Activated CD4-positive, alpha-beta T cell treated with anti-CD3 and anti-CD28 coated beads for 36 hours (primary cell): Measurements from ENCODE around the gene GRM5. TPM values are rescaled to one million over a fixed set of nuclear protein-coding genes. Genes with fewer than 3 reads are reported as not detected.

ENCODE experiments used
- ATAC-seq: fragments of 200-7000 bp; cut with Tn5 transposase; one replicate; pipeline ENCODE4 v1.10.0; 2021; ENCODE audit warnings: mild to moderate bottlenecking, moderate library complexity
- CTCF ChIA-PET: fragments of 350-600 bp; sonication (Branson Sonifier 250); formaldehyde crosslinking; loops from one replicate; lab custom pipeline; 2021; ENCODE audit warnings: antibody characterized with exemption; lab: Charles Lee
- POLR2A ChIA-PET: fragments of 350-600 bp; sonication (Branson Sonifier 250); formaldehyde crosslinking; loops from one replicate; lab custom pipeline; 2021; ENCODE audit warnings: antibody characterized with exemption, inconsistent platforms; lab: Charles Lee
- DNase-seq: peaks from one replicate; pipeline ENCODE4 v3.0.0-alpha.2; 2020
- H3K27ac Mint-ChIP-seq: one replicate; pipeline ENCODE4 v1.8.0; 2021; ENCODE audit warnings: mixed read lengths
- H3K27me3 Mint-ChIP-seq: one replicate; pipeline ENCODE4 v1.8.0; 2021; ENCODE audit warnings: mixed read lengths
- H3K36me3 Mint-ChIP-seq: one replicate; pipeline ENCODE4 v1.8.0; 2021; ENCODE audit warnings: low read depth, mixed read lengths
- H3K4me1 Mint-ChIP-seq: one replicate; pipeline ENCODE4 v1.8.0; 2021; ENCODE audit warnings: mixed read lengths
- H3K4me3 Mint-ChIP-seq: one replicate; pipeline ENCODE4 v1.8.0; 2021; ENCODE audit warnings: mild to moderate bottlenecking, moderate library complexity, mixed read lengths
- H3K9me3 Mint-ChIP-seq: one replicate; pipeline ENCODE4 v1.8.0; 2021; ENCODE audit warnings: low read depth, mixed read lengths
- intact Hi-C, 2 experiments: fragments of 100-400 bp; cut with DNase I in 1 of 2; cut with micrococcal nuclease in 1 of 2; formaldehyde crosslinking; loops; one replicate each; pipeline versions ENCODE4 v1.14.2 to v1.15.1; 2022 to 2024; cut with DNase I, micrococcal nuclease
- total RNA-seq, 2 experiments: library from RNA; stranded (reverse); gene quantifications; one replicate each; pipeline ENCODE4 v1.2.3, GENCODE V29; 2021

The GRM5 gene
- total RNA-seq, 2 experiments from 2014 or later: not detected

DNA sequence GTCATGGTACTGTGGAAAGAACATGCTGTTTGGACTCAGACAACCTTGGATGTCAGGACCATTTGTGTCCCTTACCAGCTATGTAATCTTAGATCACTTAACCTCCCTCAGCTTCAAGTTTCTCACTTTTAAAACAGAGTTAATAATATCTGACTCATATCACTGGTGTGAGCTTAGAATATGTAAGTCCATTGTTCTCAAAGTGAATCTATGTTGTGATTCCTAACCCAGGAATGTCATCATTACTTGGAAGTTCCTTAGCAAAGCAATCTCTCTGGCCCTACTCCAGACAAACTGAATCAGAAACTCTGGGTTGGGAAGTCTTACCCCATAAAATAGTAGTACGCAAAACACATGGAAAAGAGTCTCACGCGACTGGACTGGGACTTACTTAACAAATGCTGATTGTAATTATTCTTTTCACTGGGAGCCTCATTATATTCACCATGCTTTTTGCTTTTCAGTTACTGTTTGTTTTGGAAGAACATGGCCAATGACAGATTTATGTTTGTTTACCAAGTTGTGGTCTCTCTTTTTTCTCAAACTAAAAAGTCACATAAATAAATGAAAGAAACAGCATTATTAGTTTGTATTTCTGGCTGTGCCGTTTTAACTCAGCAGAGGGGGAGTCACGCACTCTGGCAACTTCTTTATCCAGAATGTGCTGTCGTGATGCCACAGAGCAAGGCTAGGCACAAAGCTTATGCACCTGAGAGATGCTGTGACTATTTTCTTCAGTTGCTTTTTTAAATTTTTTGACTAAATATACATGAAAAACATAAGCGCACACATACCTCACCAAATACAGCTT, 510.6 kb downstream of the GRM5 start:
- Mint-ChIP-seq H3K36me3 (no peaks in the 10 kb centered on the region), H3K27me3 (no peaks in the 10 kb centered on the region), H3K4me3 (no peak overlapping the region), H3K9me3 (no peaks in the 10 kb centered on the region), H3K27ac (no peak overlapping the region), H3K4me1 (peaks cover 4% of the 10 kb centered on the region)
- ChIA-PET CTCF (interaction anchor here (1.0 to 1.4 kb wide), 3 partner anchors 11 to 540 kb away, joined by 3 to 4 read pairs (median 3); no protein-coding TSS in a partner anchor), POLR2A (no interaction called here)
- no peak for ATAC-seq
- DNase-seq: no peak
- intact Hi-C loops: loop anchor here in 1 of 2 experiments (10.0 kb wide), 1 partner anchor 830 kb away; no protein-coding TSS in a partner anchor

DNA sequence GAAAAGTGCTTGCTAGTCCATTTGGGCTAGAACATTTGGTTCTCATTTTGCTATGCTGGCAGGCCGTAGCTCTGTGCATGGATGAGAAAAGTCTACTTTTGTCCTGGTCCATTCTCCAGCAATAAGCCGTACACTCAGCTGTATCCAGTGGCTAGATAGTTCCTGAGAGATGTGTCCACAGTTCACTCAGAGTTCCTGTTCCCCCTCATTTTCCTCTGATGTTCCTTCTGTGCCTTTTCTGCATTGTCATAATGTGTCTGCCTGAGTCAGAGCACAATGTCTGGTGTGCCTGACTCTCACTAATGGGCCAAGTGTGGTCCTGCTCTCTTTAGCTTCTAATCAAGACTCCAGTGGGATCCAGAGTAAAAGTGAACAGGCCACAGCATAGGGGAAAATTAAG, 512.6 kb downstream of the GRM5 start:
- POLR2A ChIA-PET: no interaction called here
- peaks cover 4% of the 10 kb centered on the region for H3K4me1 Mint-ChIP-seq
- H3K36me3 Mint-ChIP-seq: no peaks in the 10 kb centered on the region
- no peak overlapping the region for H3K4me3 Mint-ChIP-seq
- CTCF ChIA-PET: interaction anchor here (0.8 to 5.6 kb wide), 13 partner anchors 9 to 540 kb away, joined by 3 to 57 read pairs (median 7); no protein-coding TSS in a partner anchor
- ATAC-seq (no peak), DNase-seq (no peak)
- no peaks in the 10 kb centered on the region for H3K9me3 Mint-ChIP-seq
- H3K27me3 Mint-ChIP-seq: no peaks in the 10 kb centered on the region
- no peak overlapping the region for H3K27ac Mint-ChIP-seq
- intact Hi-C loops: loop anchor here in 1 of 2 experiments (10.0 kb wide), 1 partner anchor 828 kb away; no protein-coding TSS in a partner anchor

DNA sequence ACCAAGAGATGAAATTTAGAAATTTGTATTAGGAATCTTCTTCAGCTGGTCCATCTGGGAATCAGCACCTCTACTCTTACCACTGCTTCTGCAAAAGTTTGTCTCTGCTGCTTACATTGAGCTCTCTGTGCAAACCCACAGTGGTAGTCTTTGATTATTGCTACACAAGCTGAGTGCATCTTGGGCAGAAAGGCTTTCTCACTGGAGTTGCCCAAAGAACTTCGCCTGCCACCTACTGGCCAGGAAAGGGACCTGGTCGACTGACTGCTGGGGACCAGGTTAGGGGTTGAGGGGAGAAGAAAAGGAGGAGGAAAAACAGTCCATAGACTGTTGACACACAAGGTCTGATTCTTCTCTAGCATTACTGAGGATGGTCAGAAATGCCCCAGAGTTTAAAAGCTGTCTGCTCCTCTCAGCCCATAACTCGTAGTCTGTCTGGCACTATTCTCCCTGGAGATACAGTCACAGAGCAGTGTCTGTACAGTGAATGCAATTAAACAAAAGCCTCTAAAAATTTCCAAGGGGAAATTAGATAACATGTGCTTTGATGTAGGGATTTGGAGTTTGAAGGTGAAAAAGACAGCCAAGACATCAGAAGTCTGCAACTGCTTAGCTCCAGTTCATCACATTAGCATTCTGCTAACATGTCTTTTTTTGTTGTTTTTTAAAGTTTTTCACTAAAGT, 513.3 kb downstream of the GRM5 start:
- Mint-ChIP-seq H3K4me1 (peaks cover 4% of the 10 kb centered on the region), H3K36me3 (no peaks in the 10 kb centered on the region), H3K4me3 (no peak overlapping the region), H3K9me3 (no peaks in the 10 kb centered on the region), H3K27ac (no peak overlapping the region), H3K27me3 (no peaks in the 10 kb centered on the region)
- DNase-seq (peak; percentile 79), ATAC-seq (peak; percentile 82)
- POLR2A ChIA-PET: no interaction called here
- CTCF ChIA-PET: interaction anchor here (0.8 to 5.6 kb wide), 34 partner anchors 8 to 1199 kb away, joined by 3 to 57 read pairs (median 4); no protein-coding TSS in a partner anchor
- intact Hi-C loops: loop anchor here in 1 of 2 experiments (1.0 to 10.0 kb wide), 2 partner anchors 536 to 828 kb away; no protein-coding TSS in a partner anchor

DNA sequence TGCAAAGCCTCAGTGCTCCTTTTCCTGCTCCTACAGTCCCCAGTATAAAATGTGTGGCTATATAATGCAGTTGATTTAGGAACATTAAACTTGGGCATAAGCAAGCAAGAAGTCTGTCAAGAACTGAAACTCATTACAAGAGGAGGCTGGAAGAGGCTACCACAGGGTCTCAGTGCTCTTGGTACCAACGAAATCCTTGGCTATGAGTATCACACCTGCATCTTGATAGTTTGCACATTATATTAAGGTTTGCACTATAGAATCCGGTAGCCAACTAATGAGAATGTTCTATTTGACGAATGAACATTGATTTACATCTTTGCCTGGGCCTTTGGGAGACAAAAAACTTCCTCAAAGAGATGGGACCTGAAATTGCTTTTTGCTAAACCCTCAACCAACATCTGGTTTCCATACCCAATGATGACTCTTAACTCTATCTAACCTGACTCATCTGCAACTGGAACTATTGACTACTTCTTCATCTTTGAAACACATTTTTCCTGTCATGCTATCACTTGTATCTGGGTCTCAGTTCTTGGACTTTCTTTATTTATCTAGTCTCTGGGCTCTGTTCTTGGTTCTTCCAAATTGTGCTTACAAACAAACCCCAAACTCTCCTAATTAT, 521.0 kb downstream of the GRM5 start:
- CTCF ChIA-PET: interaction anchor here (0.7 to 3.2 kb wide), 7 partner anchors 8 to 528 kb away, joined by 3 to 25 read pairs (median 5); no protein-coding TSS in a partner anchor
- ATAC-seq (peak; percentile 40), DNase-seq (no peak)

GRCh38 chr11:88543902-88544655, 521.7 kb downstream of the GRM5 start:
- peaks cover 12% of the 10 kb centered on the region for H3K4me1 Mint-ChIP-seq
- no peaks in the 10 kb centered on the region for H3K9me3 Mint-ChIP-seq
- CTCF ChIA-PET: interaction anchor here (0.5 to 3.2 kb wide), 11 partner anchors 8 to 1063 kb away, joined by 3 to 25 read pairs (median 3); no protein-coding TSS in a partner anchor
- POLR2A ChIA-PET: no interaction called here
- H3K27ac Mint-ChIP-seq: no peak overlapping the region
- peak; percentile 88 for DNase-seq
- intact Hi-C loops: loop anchor here (1.0 to 5.0 kb wide), 9 partner anchors 60 to 1192 kb away; no protein-coding TSS in a partner anchor
- no peaks in the 10 kb centered on the region for H3K36me3 Mint-ChIP-seq
- H3K27me3 Mint-ChIP-seq: no peaks in the 10 kb centered on the region
- no peak overlapping the region for H3K4me3 Mint-ChIP-seq
- ATAC-seq: peak; percentile 99

More for the DNA sequence above, 521.0 kb downstream of the GRM5 start:
- POLR2A ChIA-PET: no interaction called here
- Mint-ChIP-seq H3K27ac (no peak overlapping the region), H3K9me3 (no peaks in the 10 kb centered on the region), H3K4me1 (peaks cover 12% of the 10 kb centered on the region), H3K4me3 (no peak overlapping the region), H3K36me3 (no peaks in the 10 kb centered on the region), H3K27me3 (no peaks in the 10 kb centered on the region)
- intact Hi-C loops: loop anchor here (1.0 to 5.0 kb wide), 10 partner anchors 60 to 1192 kb away; no protein-coding TSS in a partner anchor

GRCh38 chr11:88541006-88541405, 524.8 kb downstream of the GRM5 start:
- Mint-ChIP-seq H3K4me3 (no peak overlapping the region), H3K27me3 (peaks cover 6% of the 10 kb centered on the region), H3K27ac (no peak overlapping the region), H3K9me3 (no peaks in the 10 kb centered on the region), H3K36me3 (no peaks in the 10 kb centered on the region), H3K4me1 (peaks cover 18% of the 10 kb centered on the region)
- ChIA-PET POLR2A (no interaction called here), CTCF (interaction anchor here (0.8 to 3.5 kb wide), 3 partner anchors 11 to 310 kb away, joined by 4 to 19 read pairs (median 15); no protein-coding TSS in a partner anchor)
- ATAC-seq: no peak
- intact Hi-C loops: loop anchor here (5.0 kb wide), 3 partner anchors 369 to 1189 kb away; no protein-coding TSS in a partner anchor
- no peak for DNase-seq

- intact Hi-C loops: loop anchor here in 1 of 2 experiments (5.0 kb wide), 2 partner anchors 201 to 356 kb away; partner anchors contain the start of gene CTSC
- Mint-ChIP-seq H3K27me3 (peaks cover 7% of the 10 kb centered on the region), H3K27ac (no peak overlapping the region), H3K36me3 (no peaks in the 10 kb centered on the region), H3K4me1 (peaks cover 21% of the 10 kb centered on the region), H3K4me3 (no peak overlapping the region), H3K9me3 (peaks cover 4% of the 10 kb centered on the region)
- no peak for ATAC-seq
- ChIA-PET POLR2A (no interaction called here), CTCF (interaction anchor here (1.6 to 3.7 kb wide), 3 partner anchors 14 to 521 kb away, joined by 5 to 21 read pairs (median 6); no protein-coding TSS in a partner anchor)
- no peak for DNase-seq
Observed at GRCh38 chr11:88538098-88538497, 527.7 kb downstream of the GRM5 start.

GRCh38 chr11:88537613-88538012, 528.2 kb downstream of the GRM5 start:
- no peak overlapping the region for H3K27ac Mint-ChIP-seq
- DNase-seq (no peak), ATAC-seq (no peak)
- ChIA-PET CTCF (interaction anchor here (1.1 to 3.7 kb wide), 5 partner anchors 15 to 521 kb away, joined by 3 to 21 read pairs (median 5); no protein-coding TSS in a partner anchor), POLR2A (interaction anchor here (0.6 kb wide), 1 partner anchor 202 kb away, joined by 5 read pairs; no protein-coding TSS in a partner anchor)
- H3K9me3 Mint-ChIP-seq: peaks cover 4% of the 10 kb centered on the region
- intact Hi-C loops: loop anchor here (2.0 to 5.0 kb wide), 4 partner anchors 117 to 355 kb away; partner anchors contain the start of gene CTSC (in 2 of the 2)
- H3K4me1 Mint-ChIP-seq: peaks cover 21% of the 10 kb centered on the region
- H3K36me3 Mint-ChIP-seq: no peaks in the 10 kb centered on the region
- no peak overlapping the region for H3K4me3 Mint-ChIP-seq
- peaks cover 9% of the 10 kb centered on the region for H3K27me3 Mint-ChIP-seq

DNA sequence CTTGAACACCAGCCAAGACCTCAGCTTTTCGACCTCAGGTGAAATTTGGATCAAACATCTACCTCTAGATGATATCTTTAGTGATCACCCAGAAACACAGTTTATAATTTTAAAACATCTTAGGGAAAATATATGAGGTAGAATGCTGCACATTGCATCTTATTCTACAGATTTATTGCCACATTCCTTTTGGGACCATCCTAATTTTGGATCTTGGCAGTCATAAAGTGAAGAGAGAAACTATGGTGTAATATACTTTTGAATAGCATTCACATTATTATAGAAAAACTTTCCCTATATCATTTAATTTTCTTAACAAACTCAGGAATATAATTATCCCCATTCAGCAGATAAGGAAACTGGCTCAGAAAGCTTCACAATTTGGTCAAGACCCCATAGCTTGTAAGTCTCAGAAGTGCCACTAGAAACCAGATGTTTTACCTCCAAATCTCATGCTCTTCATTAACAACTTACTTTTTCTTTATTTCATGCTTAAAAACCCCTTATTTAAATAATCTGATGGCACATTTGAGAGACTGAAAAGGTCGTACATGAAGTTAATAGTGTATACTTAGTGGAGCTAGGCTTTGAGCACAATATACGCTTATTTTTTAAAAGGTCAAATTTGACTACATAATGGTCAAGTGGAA, 529.0 kb downstream of the GRM5 start:
- ATAC-seq (no peak), DNase-seq (no peak)
- H3K4me1 Mint-ChIP-seq: peaks cover 21% of the 10 kb centered on the region
- POLR2A ChIA-PET: interaction anchor here (0.6 kb wide), 1 partner anchor 201 kb away, joined by 5 read pairs; no protein-coding TSS in a partner anchor
- H3K36me3 Mint-ChIP-seq: no peaks in the 10 kb centered on the region
- peak overlapping the region; percentile 42 for H3K27ac Mint-ChIP-seq
- peaks cover 9% of the 10 kb centered on the region for H3K27me3 Mint-ChIP-seq
- H3K9me3 Mint-ChIP-seq: peaks cover 4% of the 10 kb centered on the region
- no peak overlapping the region for H3K4me3 Mint-ChIP-seq
- CTCF ChIA-PET: interaction anchor here (0.9 to 3.7 kb wide), 10 partner anchors 7 to 520 kb away, joined by 3 to 21 read pairs (median 3); no protein-coding TSS in a partner anchor
- intact Hi-C loops: loop anchor here (1.0 to 5.0 kb wide), 7 partner anchors 115 to 357 kb away; partner anchors contain the start of gene CTSC (in 2 of the 2)
